GM12873 (cell line): ENCODE results near the gene GPR39.

Source experiments
- CTCF ChIP-seq: IDR thresholded peaks from 2 replicates; pipeline ENCODE4 v1.5.1; 2012; ENCODE audit warnings: low read depth, mild to moderate bottlenecking, moderate library complexity, low read length, control low read depth; ENCODE audit not compliant: insufficient read depth; ENCODE audit errors: missing control alignments

The GPR39 gene

DNA sequence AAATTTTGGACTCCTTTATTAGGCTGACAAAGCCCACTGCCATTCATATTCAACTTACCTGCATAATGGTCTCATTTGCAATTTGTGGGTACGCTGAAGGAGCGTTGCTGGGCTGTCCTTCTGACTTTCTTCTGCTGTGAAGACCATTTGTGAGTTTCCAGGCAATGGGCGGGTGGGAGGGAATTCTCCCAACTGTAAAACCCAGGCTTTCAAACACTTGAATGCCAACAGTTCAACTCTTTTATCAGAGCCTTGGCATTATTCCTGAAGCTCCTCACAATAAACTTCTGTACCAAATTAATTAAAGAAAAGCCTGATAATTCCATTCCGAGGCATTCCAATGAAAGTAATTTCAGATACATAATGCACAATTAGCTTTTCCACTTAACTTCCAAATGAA is 35.2 kb upstream of the GPR39 start:
- TF ChIP-seq CTCF = no peak

DNA sequence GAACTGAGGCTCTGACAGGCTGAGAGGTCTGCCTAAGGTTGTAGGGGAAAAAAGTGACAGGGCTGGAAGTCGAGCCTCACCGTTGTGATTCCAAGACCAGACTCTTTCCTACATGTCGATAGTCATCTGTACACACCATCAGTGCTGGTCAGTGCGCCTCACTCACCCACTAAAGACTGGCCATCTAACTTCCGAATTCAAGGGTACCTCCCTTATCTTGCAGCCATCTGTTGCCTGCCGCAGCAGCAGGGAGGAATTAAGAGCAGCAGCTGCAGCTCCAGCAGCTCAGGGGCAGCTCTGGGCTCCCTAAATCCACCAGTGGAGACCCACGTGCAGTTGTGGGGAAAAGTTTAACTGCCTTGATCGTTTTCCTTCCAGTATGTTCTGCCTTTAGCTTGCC is 32.6 kb upstream of the GPR39 start:
- TF ChIP-seq CTCF = no peak

- TF ChIP-seq CTCF = no peak
Measured at GRCh38 chr2:132384491-132385151, 32.0 kb upstream of the GPR39 start.

- no peak for TF ChIP-seq CTCF
Measured at GRCh38 chr2:132387126-132387525, 29.5 kb upstream of the GPR39 start.

DNA sequence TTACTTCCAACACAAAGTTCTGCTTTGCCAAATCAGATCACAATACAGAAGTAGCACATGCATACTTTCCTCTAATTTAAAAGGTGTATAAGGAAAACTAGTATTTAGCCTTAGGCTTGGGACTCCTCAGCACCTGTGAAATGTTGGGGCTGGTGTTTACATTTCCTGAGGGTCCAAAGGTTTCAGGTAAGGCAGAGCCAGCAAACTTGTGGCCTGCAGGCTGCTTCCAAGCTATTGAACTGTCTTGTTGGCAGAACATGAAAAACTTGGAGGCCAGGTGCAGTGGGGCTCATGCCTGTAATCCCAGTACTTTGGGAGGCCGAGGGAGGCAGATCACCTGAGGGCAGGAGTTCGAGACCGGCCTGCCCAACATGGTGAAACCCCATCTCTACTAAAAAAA is 26.5 kb upstream of the GPR39 start:
- no peak for TF ChIP-seq CTCF

DNA sequence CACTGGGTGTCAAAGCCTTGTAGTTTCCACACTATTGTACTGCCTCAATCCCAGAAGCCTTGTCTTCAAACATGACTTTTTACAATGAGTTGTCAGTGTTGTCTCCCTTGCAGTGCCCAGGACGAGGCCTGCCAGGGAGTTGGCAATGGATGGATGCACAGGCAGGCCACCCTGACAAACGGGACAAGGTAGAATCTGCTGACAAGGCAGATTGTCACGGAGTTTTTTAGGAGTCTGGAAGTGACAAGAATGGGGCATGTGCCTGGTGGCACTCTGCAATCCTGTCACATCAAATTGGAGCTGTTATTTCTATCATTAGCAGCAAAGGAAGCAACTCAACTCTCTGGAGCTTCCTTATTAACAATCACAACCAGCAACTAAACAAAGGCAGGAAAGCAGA is 25.2 kb upstream of the GPR39 start:
- TF ChIP-seq CTCF = no peak

DNA sequence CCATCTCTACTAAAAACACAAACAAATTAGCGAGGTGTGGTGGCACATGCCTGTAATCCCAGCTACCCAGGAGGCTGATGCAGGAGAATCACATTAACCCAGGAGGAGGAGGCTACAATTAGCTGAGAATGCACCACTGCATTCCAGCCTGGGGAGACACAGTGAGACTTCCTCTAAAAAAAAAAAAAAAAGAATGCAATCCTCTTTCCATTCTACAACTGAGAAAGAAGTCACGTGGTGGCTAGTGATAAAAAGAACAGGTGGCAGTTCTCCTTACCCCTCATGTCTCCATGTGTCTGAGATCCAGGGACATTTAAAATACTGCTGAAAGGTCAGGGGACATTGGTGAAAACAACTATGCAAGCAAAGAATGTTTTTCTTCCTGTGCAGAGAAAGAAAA is 24.4 kb upstream of the GPR39 start:
- TF ChIP-seq CTCF = no peak
